Ovary (tissue), 1 donor: ENCODE results near the gene NOVA2.

ENCODE experiments used
- EP300 ChIP-seq: sonication (generic); formaldehyde crosslinking; IDR thresholded peaks from one replicate; pipeline ENCODE4 v1.6.1; 2017; ENCODE audit warnings: antibody characterized with exemption
- POLR2A ChIP-seq: fragments of 450-650 bp; IDR thresholded peaks from one replicate; pipeline ENCODE4 v1.6.1; 2017; ENCODE audit warnings: antibody characterized with exemption, mild to moderate bottlenecking, moderate library complexity

GRCh38 chr19:45899919-45900589 is 73.6 kb downstream of the NOVA2 start:
- no peak for TF ChIP-seq EP300
- TF ChIP-seq POLR2A, result no peak
